Effector memory CD8-positive, alpha-beta T cell (primary cell): ENCODE results near the gene GDAP2.
A peak's percentile ranks its signal among the peaks of the same experiment; 100 is the strongest.
"Not testable (repeated sequence)": the region's sequence is repeated elsewhere in the genome, so short reads cannot be mapped to it uniquely, and the experiment has no call there.

Source experiments
- ATAC-seq: fragments of 150-1000 bp; cut with Tn5 transposase; replicated peaks from 2 replicates; pipeline ENCODE4 v1.10.0; 2021; ENCODE audit warnings: mild to moderate bottlenecking, moderate library complexity
- DNase-seq, 3 experiments: peaks; one replicate each; pipeline ENCODE4 v3.0.0; 2021
- H3K27ac Mint-ChIP-seq, 2 donors: one replicate each; pipeline ENCODE4 v1.8.0; 2022; ENCODE audit warnings: mild to moderate bottlenecking in 2 of 2, mixed read lengths in 2 of 2, moderate library complexity in 2 of 2
- H3K27me3 Mint-ChIP-seq, 2 donors: one replicate each; pipeline ENCODE4 v1.8.0; 2022; ENCODE audit warnings: mixed read lengths in 2 of 2
- H3K36me3 Mint-ChIP-seq: one replicate; pipeline ENCODE4 v1.8.0; 2022; ENCODE audit warnings: mild to moderate bottlenecking, moderate library complexity, mixed read lengths; ENCODE audit not compliant: insufficient read depth
- H3K4me1 Mint-ChIP-seq, 2 donors: one replicate each; pipeline ENCODE4 v1.8.0; 2022; ENCODE audit warnings: low read depth in 2 of 2, mixed read lengths in 2 of 2
- H3K4me3 Mint-ChIP-seq, 2 donors: one replicate each; pipeline ENCODE4 v1.8.0; 2022; ENCODE audit warnings: mild to moderate bottlenecking in 2 of 2, mixed read lengths in 2 of 2, moderate library complexity in 2 of 2
- H3K9me3 Mint-ChIP-seq, 2 donors: one replicate each; pipeline ENCODE4 v1.8.0; 2022; ENCODE audit warnings: mixed read lengths in 2 of 2

The GDAP2 gene

GRCh38 chr1:117846674-117847425 is 82.6 kb downstream of the GDAP2 start:
- no peaks in the 10 kb centered on the region for H3K4me1 Mint-ChIP-seq
- no peaks in the 10 kb centered on the region for H3K27me3 Mint-ChIP-seq
- H3K4me3 Mint-ChIP-seq = no peak overlapping the region
- no peak for DNase-seq
- H3K36me3 Mint-ChIP-seq = no peaks in the 10 kb centered on the region
- ATAC-seq = no peak
- H3K27ac Mint-ChIP-seq = no peak overlapping the region
- H3K9me3 Mint-ChIP-seq = peaks cover 0 to 8% of the 10 kb centered on the region in 2 donors

- not testable (repeated sequence) for H3K4me1 Mint-ChIP-seq, ATAC-seq, H3K27me3 Mint-ChIP-seq, H3K27ac Mint-ChIP-seq, H3K4me3 Mint-ChIP-seq, H3K9me3 Mint-ChIP-seq, DNase-seq, H3K36me3 Mint-ChIP-seq
Observed at GRCh38 chr1:117844478-117844877, 84.9 kb downstream of the GDAP2 start.

GRCh38 chr1:117843791-117844190 is 85.6 kb downstream of the GDAP2 start:
- no peak for ATAC-seq

GRCh38 chr1:117842408-117843170 is 86.8 kb downstream of the GDAP2 start:
- ATAC-seq (no peak), DNase-seq (no peak)
- Mint-ChIP-seq H3K4me3 (no peak overlapping the region), H3K27ac (no peak overlapping the region), H3K9me3 (peaks cover 0 to 16% of the 10 kb centered on the region in 2 donors), H3K4me1 (no peaks in the 10 kb centered on the region), H3K27me3 (no peaks in the 10 kb centered on the region), H3K36me3 (no peaks in the 10 kb centered on the region)

More at GRCh38 chr1:117843791-117844190, 85.6 kb downstream of the GDAP2 start:
- Mint-ChIP-seq H3K27me3 (no peaks in the 10 kb centered on the region), H3K27ac (no peak overlapping the region), H3K4me3 (no peak overlapping the region), H3K36me3 (no peaks in the 10 kb centered on the region), H3K9me3 (peaks cover 0 to 8% of the 10 kb centered on the region in 2 donors), H3K4me1 (no peaks in the 10 kb centered on the region)
- no peak for DNase-seq

- H3K9me3 Mint-ChIP-seq = peaks cover 0 to 16% of the 10 kb centered on the region in 2 donors
- H3K27ac Mint-ChIP-seq = no peak overlapping the region
- no peaks in the 10 kb centered on the region for H3K27me3 Mint-ChIP-seq
- H3K4me3 Mint-ChIP-seq = no peak overlapping the region
- ATAC-seq (no peak), DNase-seq (no peak)
- H3K4me1 Mint-ChIP-seq = no peaks in the 10 kb centered on the region
- H3K36me3 Mint-ChIP-seq = no peaks in the 10 kb centered on the region
Observed at GRCh38 chr1:117841117-117841650, 88.2 kb downstream of the GDAP2 start.

GRCh38 chr1:117838911-117839310 is 90.5 kb downstream of the GDAP2 start:
- ATAC-seq (no peak), DNase-seq (no peak)
- Mint-ChIP-seq H3K4me3 (no peak overlapping the region), H3K9me3 (peaks cover 0 to 13% of the 10 kb centered on the region in 2 donors), H3K36me3 (no peaks in the 10 kb centered on the region), H3K27me3 (no peaks in the 10 kb centered on the region), H3K4me1 (no peaks in the 10 kb centered on the region), H3K27ac (no peak overlapping the region)

- H3K9me3 Mint-ChIP-seq = peaks cover 0 to 7% of the 10 kb centered on the region in 2 donors
- ATAC-seq (no peak), DNase-seq (no peak)
- no peak overlapping the region for H3K4me3 Mint-ChIP-seq
- H3K4me1 Mint-ChIP-seq = no peaks in the 10 kb centered on the region
- no peaks in the 10 kb centered on the region for H3K27me3 Mint-ChIP-seq
- no peaks in the 10 kb centered on the region for H3K36me3 Mint-ChIP-seq
- no peak overlapping the region for H3K27ac Mint-ChIP-seq
Observed at GRCh38 chr1:117836069-117836468, 93.4 kb downstream of the GDAP2 start.

- no peak for DNase-seq
- H3K36me3 Mint-ChIP-seq = peaks cover 2% of the 10 kb centered on the region
Observed at GRCh38 chr1:117834416-117834815, 95.0 kb downstream of the GDAP2 start.

GRCh38 chr1:117832453-117832852 is 97.0 kb downstream of the GDAP2 start:
- ATAC-seq = no peak
- no peaks in the 10 kb centered on the region for H3K4me1 Mint-ChIP-seq
- no peak for DNase-seq
- H3K9me3 Mint-ChIP-seq = no peaks in the 10 kb centered on the region
- peak overlapping the region in 1 of 2 donors; percentile 23 for H3K27ac Mint-ChIP-seq
- no peak overlapping the region for H3K4me3 Mint-ChIP-seq
- H3K36me3 Mint-ChIP-seq = peaks cover 2% of the 10 kb centered on the region
- peaks cover 0 to 11% of the 10 kb centered on the region in 2 donors for H3K27me3 Mint-ChIP-seq

More at GRCh38 chr1:117834416-117834815, 95.0 kb downstream of the GDAP2 start:
- H3K9me3 Mint-ChIP-seq = peaks cover 0 to 7% of the 10 kb centered on the region in 2 donors
- no peak overlapping the region for H3K4me3 Mint-ChIP-seq
- no peak for ATAC-seq
- H3K27me3 Mint-ChIP-seq = no peaks in the 10 kb centered on the region
- no peak overlapping the region for H3K27ac Mint-ChIP-seq
- H3K4me1 Mint-ChIP-seq = no peaks in the 10 kb centered on the region

GRCh38 chr1:117830222-117830621 is 99.2 kb downstream of the GDAP2 start:
- H3K36me3 Mint-ChIP-seq = peaks cover 2% of the 10 kb centered on the region
- no peak overlapping the region for H3K4me3 Mint-ChIP-seq
- H3K27me3 Mint-ChIP-seq = peaks cover 4 to 29% of the 10 kb centered on the region in 2 donors
- no peaks in the 10 kb centered on the region for H3K9me3 Mint-ChIP-seq
- ATAC-seq (no peak), DNase-seq (no peak)
- no peaks in the 10 kb centered on the region for H3K4me1 Mint-ChIP-seq
- H3K27ac Mint-ChIP-seq = no peak overlapping the region

GRCh38 chr1:117828201-117828600 is 101.2 kb downstream of the GDAP2 start:
- Mint-ChIP-seq H3K9me3 (no peaks in the 10 kb centered on the region), H3K27ac (no peak overlapping the region), H3K27me3 (peaks cover 20 to 29% of the 10 kb centered on the region in 2 donors), H3K4me1 (no peaks in the 10 kb centered on the region), H3K4me3 (no peak overlapping the region), H3K36me3 (peaks cover 2% of the 10 kb centered on the region)
- ATAC-seq = no peak
- no peak for DNase-seq

GRCh38 chr1:117826540-117827078 is 102.8 kb downstream of the GDAP2 start:
- peaks cover 20 to 29% of the 10 kb centered on the region in 2 donors for H3K27me3 Mint-ChIP-seq
- H3K4me1 Mint-ChIP-seq = no peaks in the 10 kb centered on the region
- H3K4me3 Mint-ChIP-seq = no peak overlapping the region
- H3K27ac Mint-ChIP-seq = no peak overlapping the region
- ATAC-seq = no peak
- no peaks in the 10 kb centered on the region for H3K9me3 Mint-ChIP-seq
- H3K36me3 Mint-ChIP-seq = peaks cover 2% of the 10 kb centered on the region
- DNase-seq = no peak

- no peak for ATAC-seq
- Mint-ChIP-seq H3K4me3 (no peak overlapping the region), H3K36me3 (peaks cover 2% of the 10 kb centered on the region), H3K4me1 (no peaks in the 10 kb centered on the region), H3K9me3 (no peaks in the 10 kb centered on the region), H3K27me3 (peaks cover 20 to 29% of the 10 kb centered on the region in 2 donors), H3K27ac (no peak overlapping the region)
- no peak for DNase-seq
Observed at GRCh38 chr1:117826119-117826518, 103.3 kb downstream of the GDAP2 start.
